Measurements from ENCODE around the gene TRIM24.
A peak's percentile ranks its signal among the peaks of the same experiment; 100 is the strongest.

The TRIM24 gene

DNA sequence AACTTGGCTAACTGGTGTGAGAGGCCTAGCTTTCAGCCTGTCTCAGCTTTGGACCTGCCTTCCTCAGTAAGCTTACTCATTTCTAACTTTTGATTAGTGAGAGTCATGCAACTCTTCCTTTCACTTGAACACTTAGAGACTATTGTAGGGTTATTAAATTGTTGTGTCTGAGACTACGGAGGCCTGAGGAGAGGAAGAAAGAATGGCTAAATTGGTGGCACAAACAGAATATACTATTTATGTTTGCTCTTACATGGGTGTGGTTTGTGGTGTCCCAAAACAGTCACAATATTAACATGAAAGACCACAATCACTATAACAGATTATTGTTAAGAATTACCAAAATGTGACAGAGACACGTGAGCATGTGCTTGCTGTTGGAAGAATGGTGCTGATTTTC lies 82.1 kb downstream of the TRIM24 start:
- no peak for DNase-seq

DNA sequence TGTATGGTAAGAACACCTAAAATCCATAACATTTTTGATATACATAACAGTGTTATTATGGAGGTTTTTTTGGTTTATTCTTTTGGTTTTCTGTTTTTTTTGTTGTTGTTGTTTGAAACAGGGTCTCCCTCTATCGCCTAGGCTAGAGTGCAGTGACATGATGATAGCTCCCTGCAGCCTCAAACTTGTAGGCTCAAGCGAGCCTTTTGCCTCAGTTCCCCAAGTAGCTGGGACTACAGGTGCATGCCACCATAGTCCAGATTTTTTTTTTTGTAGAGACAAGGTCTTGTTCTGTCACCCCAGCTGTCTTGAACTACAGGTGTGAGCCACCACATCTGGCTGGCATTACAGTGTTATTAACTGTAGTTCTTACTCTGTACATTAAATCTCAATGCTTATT lies 83.7 kb downstream of the TRIM24 start:
- DNase-seq, result no peak

GRCh38 chr7:138545123-138545522 lies 85.1 kb downstream of the TRIM24 start:
- DNase-seq, result no peak

DNA sequence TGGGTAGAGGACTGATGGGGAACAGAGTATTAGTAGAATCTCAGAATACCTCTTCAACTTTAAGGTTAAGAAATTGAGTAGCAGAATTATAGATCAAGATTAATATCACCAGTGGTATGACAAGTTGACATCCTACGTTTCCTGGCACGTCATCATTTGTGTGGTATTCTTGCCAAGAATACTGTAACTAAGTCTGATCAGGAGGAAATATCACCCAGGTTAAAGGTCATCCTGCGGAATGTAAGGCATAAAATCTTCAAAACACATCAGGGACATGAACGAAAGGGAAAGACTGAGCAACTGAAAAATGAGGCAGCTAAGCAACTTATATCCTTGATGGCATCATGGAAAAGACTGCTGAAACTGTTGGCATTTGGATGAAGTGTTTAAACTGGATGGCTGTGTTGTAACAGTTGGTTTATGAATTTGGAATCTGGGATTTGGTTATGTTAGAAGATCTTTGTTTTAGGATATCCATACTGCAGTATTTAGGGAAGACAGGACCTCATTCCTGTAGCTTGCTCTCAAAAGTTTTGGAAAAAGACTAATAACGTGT lies 86.1 kb downstream of the TRIM24 start:
- DNase-seq, result no peak

DNA sequence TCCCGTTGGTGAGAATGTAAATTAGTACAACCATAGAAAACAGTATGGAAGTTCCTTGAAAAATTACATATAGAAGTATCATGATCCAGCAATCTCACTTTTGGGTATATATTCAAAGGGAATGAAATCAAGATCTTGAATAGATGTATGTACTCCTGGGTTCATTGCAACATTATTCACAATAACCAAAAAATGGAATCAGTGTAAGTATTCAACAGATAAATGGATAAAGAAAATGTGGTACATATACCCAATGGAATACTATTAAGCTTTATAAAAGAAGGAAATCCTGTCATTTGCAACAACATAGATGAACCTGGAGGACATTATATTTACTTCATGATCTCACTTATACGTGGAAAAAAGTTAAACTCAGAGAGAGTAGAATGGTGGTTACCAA lies 86.8 kb downstream of the TRIM24 start:
- no peak for DNase-seq

- DNase-seq, result peak in 1 of 2 donors; percentile 11
These were observed 89.0 kb downstream of the TRIM24 start for GRCh38 chr7:138549082-138549481.

GRCh38 chr7:138550337-138550736 lies 90.3 kb downstream of the TRIM24 start:
- DNase-seq, result no peak

DNA sequence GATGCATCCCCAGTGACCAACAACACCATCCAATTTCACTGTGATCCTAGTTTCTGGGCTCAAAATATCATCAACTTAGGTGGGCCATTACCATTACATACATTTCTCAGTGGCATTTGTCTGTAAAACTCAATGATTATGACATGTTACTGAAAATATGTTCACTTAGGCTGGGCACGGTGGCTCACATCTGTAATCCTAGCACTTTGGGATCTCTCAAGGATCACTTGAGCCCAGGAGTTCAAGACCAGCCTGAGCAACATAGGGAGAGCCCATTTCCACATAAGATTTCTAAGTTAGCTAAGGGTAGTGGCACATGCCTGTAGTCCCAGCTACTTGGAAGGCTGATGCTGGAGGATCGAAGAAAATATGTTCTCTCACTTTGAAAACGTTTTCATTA lies 91.0 kb downstream of the TRIM24 start:
- DNase-seq, result no peak

DNA sequence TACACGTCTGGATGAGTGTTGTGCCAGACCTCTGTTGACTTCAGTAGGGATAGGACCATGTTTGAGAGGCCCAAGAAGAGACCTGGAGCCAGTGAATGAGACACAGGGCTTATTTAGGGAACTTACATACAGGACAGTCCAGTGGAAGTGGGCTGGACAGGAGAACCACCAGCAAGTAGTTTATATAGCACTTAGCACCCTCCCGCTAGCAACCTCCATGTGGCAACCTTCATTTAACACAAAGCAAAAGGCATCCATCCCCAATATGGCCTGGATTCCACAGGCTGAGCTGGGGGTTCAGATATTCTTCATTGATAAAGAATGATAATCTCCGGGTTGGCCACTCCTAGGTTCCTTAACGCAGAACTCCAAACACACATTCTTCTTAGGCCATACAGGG lies 93.7 kb downstream of the TRIM24 start:
- no peak for DNase-seq

DNA sequence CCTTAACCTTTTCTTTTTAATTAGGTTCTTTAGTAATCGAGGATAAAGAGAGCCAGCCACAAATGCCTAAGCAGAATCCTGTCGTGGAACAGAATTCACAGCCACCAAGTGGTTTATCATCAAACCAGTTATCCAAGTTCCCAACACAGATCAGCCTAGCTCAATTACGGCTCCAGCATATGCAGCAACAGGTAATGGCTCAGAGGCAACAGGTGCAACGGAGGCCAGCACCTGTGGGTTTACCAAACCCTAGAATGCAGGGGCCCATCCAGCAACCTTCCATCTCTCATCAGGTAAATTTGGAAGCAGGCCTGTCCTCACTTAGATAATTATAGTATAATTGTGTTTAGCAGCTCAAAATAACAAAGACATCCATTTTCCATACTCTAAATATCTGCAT lies 94.6 kb downstream of the TRIM24 start:
- DNase-seq, result no peak

GRCh38 chr7:138555684-138556083 lies 95.6 kb downstream of the TRIM24 start:
- no peak for DNase-seq

- DNase-seq, result no peak
These were observed 96.9 kb downstream of the TRIM24 start for GRCh38 chr7:138556771-138557484.

DNA sequence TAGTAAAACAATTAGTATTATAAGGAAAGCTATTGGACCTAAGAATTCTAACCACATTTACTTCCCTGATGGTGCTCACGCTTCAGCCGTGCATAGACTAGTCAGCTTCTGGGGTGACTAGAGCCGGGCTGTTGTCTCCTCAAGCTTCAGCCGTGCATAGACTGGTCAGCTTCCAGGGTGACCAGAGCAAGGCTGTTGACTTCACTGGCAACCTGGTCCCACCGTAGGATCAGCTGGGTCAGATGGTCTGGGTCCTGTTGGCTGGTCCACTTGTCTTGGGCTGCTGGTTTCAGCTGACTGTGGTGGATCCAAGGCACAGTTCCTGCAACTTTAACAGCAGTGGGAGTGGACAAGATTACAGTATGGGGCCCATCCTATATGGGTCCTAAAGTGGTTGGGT lies 99.4 kb downstream of the TRIM24 start:
- DNase-seq, result no peak

- DNase-seq, result no peak
These were observed 103.7 kb downstream of the TRIM24 start for GRCh38 chr7:138563808-138564207.

- DNase-seq, result no peak
These were observed 104.3 kb downstream of the TRIM24 start for GRCh38 chr7:138564365-138564764.

GRCh38 chr7:138565071-138565450 lies 105.0 kb downstream of the TRIM24 start:
- DNase-seq, result peak; percentile 58 to 68

DNA sequence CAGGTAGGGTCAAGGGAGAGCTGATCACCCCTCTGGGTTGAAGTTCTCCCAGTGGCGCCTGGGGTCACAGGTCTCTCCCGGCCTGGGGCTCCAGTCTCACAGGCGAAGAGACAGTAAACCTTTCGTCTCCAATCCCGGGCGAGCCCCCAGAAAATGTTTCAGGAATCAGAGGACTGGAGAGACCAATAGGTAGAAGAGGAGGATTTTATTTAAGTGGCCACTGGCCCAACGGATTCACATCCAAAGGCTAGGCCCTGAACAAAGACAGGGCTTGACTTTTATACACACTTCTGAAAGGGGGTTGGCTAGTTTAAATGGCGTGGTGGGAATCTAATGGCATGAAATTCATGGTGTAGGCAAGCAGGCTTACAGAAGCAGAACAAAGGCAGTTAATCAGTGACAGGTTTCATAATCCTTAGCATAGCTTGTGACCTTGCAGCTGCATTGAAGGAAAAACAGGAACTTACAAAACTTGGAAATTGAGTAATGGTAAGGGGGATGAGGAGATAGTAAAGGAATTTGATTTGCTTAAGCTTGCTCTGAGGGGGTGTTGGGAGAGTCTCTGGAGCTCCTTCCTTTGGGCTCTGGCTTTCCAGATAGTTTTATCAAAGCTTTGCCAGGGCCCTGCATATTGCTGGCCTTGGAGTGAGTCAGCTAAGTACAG lies 105.5 kb downstream of the TRIM24 start:
- DNase-seq, result peak; percentile 80 to 91

DNA sequence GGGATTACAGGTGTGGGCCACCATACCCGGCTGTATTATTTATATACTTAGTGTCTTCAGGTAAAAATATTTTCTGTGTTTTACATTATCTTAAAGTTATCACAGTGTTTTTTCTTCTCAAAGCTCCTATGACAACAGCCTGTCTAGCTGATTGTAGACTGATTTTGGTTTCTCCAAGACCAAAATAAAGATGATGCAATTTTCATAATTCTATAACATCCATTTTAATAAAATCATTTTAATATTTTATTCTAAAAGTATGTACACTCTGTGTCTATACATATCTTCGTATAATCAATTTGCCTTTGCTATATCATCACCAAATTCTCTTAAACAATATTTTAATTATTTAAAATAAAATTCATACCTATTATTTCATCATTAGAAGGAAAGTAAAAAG lies 108.6 kb downstream of the TRIM24 start:
- DNase-seq, result no peak

GRCh38 chr7:138569418-138569817 lies 109.4 kb downstream of the TRIM24 start:
- DNase-seq, result no peak

- no peak for DNase-seq
These were observed 110.7 kb downstream of the TRIM24 start for GRCh38 chr7:138570715-138571114.

DNA sequence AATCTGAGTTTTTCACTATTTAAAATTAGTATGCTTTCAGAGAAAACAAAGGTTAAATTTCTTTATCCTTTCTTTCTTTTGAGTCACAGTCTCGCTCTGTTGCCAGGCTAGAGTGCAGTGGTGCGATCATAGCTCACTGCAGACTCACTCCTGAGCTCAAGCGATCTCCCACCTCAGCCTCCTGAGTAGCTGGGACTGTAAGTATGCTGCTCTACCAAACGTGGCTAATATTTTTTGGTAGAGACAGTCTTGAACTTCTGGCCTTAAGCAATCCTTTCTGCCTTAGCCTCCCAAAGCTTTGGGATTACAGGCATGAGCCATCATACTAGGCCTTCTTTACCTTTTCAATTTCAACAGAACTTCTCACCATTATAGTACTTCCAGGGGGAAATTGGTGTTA lies 113.7 kb downstream of the TRIM24 start:
- DNase-seq, result no peak

DNA sequence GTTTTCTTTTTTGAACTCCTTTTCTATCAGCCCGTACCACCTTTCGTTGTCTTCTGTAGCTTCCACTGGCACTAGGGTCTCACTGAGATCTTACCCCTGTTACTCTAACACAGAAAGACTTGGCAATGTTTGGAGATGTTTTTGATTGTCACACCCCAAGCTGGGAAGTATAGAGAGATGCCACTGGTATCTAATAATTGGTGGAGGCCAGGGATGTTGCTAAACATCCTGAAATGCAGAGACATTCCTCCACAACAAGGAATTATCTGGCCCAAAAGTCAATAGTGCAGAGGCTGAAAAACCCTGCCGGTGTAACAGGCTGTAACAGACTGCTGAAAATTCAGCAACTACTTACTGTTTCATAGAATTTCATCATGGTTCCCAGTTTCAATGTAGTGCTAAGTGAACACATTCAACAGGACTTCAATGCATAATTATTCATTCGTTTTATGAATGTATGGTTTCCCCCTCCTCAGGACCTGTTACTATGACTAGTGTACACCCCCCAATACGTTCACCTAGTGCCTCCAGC lies 115.9 kb downstream of the TRIM24 start:
- no peak for DNase-seq

DNA sequence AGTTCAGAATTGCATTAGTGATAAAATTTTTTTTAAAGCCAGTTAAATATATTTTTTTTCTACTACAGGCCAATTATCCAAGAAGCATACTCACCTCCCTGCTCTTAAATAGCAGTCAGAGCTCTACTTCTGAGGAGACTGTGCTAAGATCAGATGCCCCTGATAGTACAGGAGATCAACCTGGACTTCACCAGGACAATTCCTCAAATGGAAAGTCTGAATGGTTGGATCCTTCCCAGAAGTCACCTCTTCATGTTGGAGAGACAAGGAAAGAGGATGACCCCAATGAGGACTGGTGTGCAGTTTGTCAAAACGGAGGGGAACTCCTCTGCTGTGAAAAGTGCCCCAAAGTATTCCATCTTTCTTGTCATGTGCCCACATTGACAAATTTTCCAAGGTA lies 119.1 kb downstream of the TRIM24 start:
- DNase-seq, result no peak

GRCh38 chr7:138579671-138580070 lies 119.6 kb downstream of the TRIM24 start:
- no peak for DNase-seq
